Prostate gland (tissue), 2 donors: ENCODE data around the gene PDE6B. TPM values are rescaled to one million over a fixed set of nuclear protein-coding genes. Genes with fewer than 3 reads are reported as not detected.

Source experiments
- DNase-seq: peaks from one replicate; pipeline ENCODE4 v3.0.0-alpha.2; 2019; ENCODE audit warnings: low spot score
- H3K27ac ChIP-seq, 2 donors: fragments of 200-600 bp; sonication (generic); 2 replicates each; pipeline ENCODE4 v1.5.1; 2017 to 2019
- H3K27me3 ChIP-seq: fragments of 200-600 bp; sonication (generic); replicated peaks from 2 replicates; pipeline ENCODE4 v1.5.1; 2019; ENCODE audit not compliant: insufficient read depth
- H3K36me3 ChIP-seq, 2 donors: fragments of 200-600 bp; sonication (generic); 1 replicate in 1 of 2; 2 replicates in 1 of 2; pipeline versions ENCODE4 v1.5.1 to v1.8.1; 2017 to 2019
- H3K4me1 ChIP-seq: fragments of 200-600 bp; sonication (generic); replicated peaks from 2 replicates; pipeline ENCODE4 v1.5.1; 2019
- H3K4me3 ChIP-seq, 2 donors: fragments of 200-600 bp; sonication (generic); 2 replicates each; pipeline ENCODE4 v1.5.1; 2017 to 2019
- H3K9me3 ChIP-seq: fragments of 200-600 bp; sonication (generic); 2 replicates; pipeline ENCODE4 v1.5.1; 2017
- CTCF ChIP-seq, 4 experiments: fragments of 200-600 bp in 2 of 4; fragments of 450-650 bp in 2 of 4; sonication (generic) in 2 of 4; IDR thresholded peaks; 1 replicate in 3 of 4; 2 replicates in 1 of 4; pipeline ENCODE4 v1.5.1; 2016 to 2019; ENCODE audit warnings: antibody characterized with exemption in 4 of 4, mild to moderate bottlenecking in 2 of 4, moderate library complexity in 2 of 4
- POLR2A ChIP-seq: fragments of 450-650 bp; IDR thresholded peaks from one replicate; pipeline ENCODE4 v1.6.1; 2016; ENCODE audit warnings: antibody characterized with exemption, mild to moderate bottlenecking
- POLR2AphosphoS5 ChIP-seq: sonication (generic); formaldehyde crosslinking; IDR thresholded peaks from one replicate; pipeline ENCODE4 v1.6.1; 2017; ENCODE audit warnings: antibody characterized with exemption
- WGBS: methylation state at CpG from one replicate; pipeline ENCODE4 v1.1.5; 2018; 5-methylcytosine and 5-hydroxymethylcytosine counted together
- intact Hi-C: fragments of 100-400 bp; cut with DNase I; formaldehyde crosslinking; loops from one replicate; pipeline ENCODE4 v1.14.2; 2022
- total RNA-seq, 2 donors: library from RNA; depleted of rRNA; stranded (reverse); fragments of >200 nt; gene quantifications; one replicate each; pipeline ENCODE4 v1.1.0, GENCODE V29; 2016

The PDE6B gene
- total RNA-seq, 2 donors from 2014 or later: 8.0 to 9.3 TPM

DNA sequence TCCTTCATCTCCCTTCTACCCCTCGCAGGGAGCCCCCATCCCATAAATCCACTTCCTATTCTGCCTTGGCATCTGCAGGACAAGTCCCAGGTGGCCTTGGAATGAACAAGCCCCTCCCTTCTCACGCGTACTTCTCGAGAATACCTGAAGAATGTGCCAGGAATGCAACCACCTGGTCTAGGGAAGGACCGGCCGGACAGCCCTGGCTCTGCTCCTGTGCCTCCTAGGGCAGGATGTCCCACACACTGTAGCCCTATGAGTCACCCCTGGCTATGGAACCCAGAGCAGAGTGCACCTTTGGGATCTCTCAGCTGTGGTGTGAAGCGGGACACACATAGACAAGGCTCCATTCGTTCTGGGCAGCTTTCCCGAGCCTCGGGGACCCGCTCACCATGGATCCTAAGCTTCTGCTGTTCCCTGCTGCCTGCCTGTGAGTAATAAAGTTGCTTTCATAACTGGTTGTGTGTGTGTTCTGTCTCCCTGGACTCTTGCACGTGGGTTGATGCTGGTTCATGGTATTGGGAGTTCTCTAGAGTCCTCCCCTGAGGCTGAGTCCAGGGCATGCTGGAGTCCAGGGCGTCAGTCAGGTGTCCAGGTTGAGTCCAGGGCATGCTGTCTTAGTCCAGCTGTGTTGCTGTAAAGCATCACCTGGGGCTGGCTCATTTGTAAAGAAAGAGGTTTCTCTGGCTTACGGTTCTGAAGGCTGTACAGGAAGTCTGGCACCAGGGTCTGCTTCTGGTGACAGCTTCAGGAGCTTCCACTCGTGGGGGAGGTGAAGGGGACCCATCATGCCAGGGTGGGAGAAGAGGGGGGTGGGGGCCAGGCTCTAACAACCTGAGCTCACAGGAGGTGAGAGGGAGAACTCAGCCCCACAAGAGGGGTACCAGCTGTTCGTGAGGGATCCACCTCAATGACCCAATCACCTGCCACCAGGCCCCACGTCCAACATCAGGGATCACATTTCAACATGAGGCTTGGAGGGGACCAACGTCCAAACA, 7.4 kb upstream of the PDE6B start:
- TF ChIP-seq POLR2AphosphoS5: no peak
- TF ChIP-seq CTCF (IDR thresholded peaks at IDR 0.05): no peak
- no peak for TF ChIP-seq POLR2A
- H3K27ac ChIP-seq: no peak overlapping the region
- no peaks in the 10 kb centered on the region for H3K9me3 ChIP-seq
- H3K36me3 ChIP-seq: no peaks in the 10 kb centered on the region
- no peaks in the 10 kb centered on the region for H3K4me1 ChIP-seq
- H3K27me3 ChIP-seq: no peaks in the 10 kb centered on the region
- intact Hi-C loops: no loop called here
- no peak for DNase-seq
- no peak overlapping the region for H3K4me3 ChIP-seq
- WGBS: 48% methylated on average over 17 of the region's 18 CpGs

GRCh38 chr4:620201-620600, 5.2 kb upstream of the PDE6B start:
- intact Hi-C loops: no loop called here
- no peak for DNase-seq
- 87% methylated on average over 11 of the region's 11 CpGs for WGBS
- H3K36me3 ChIP-seq: no peaks in the 10 kb centered on the region
- no peak overlapping the region for H3K4me3 ChIP-seq
- TF ChIP-seq CTCF (IDR thresholded peaks at IDR 0.05) (no peak), POLR2A (no peak), POLR2AphosphoS5 (no peak)
- H3K27me3 ChIP-seq: no peaks in the 10 kb centered on the region
- H3K27ac ChIP-seq: no peak overlapping the region
- H3K4me1 ChIP-seq: no peaks in the 10 kb centered on the region
- no peaks in the 10 kb centered on the region for H3K9me3 ChIP-seq

- WGBS: 93% methylated on average over 19 of the region's 19 CpGs
- TF ChIP-seq CTCF (IDR thresholded peaks at IDR 0.05) (no peak), POLR2A (no peak), POLR2AphosphoS5 (no peak)
- intact Hi-C loops: no loop called here
- no peak overlapping the region for H3K27ac ChIP-seq
- no peaks in the 10 kb centered on the region for H3K27me3 ChIP-seq
- H3K9me3 ChIP-seq: no peaks in the 10 kb centered on the region
- no peak for DNase-seq
- no peaks in the 10 kb centered on the region for H3K36me3 ChIP-seq
- no peaks in the 10 kb centered on the region for H3K4me1 ChIP-seq
- H3K4me3 ChIP-seq: no peak overlapping the region
Measured at GRCh38 chr4:620851-621261, 4.5 kb upstream of the PDE6B start.

- WGBS: 83% methylated on average over 21 of the region's 22 CpGs
- H3K9me3 ChIP-seq: no peaks in the 10 kb centered on the region
- intact Hi-C loops: no loop called here
- no peaks in the 10 kb centered on the region for H3K36me3 ChIP-seq
- H3K4me3 ChIP-seq: no peak overlapping the region
- no peaks in the 10 kb centered on the region for H3K27me3 ChIP-seq
- no peak overlapping the region for H3K27ac ChIP-seq
- H3K4me1 ChIP-seq: no peaks in the 10 kb centered on the region
- DNase-seq: no peak
- no peak for TF ChIP-seq CTCF (IDR thresholded peaks at IDR 0.05)
Measured at GRCh38 chr4:621296-622070, 3.9 kb upstream of the PDE6B start.
